Right cardiac atrium (tissue), 5 donors: ENCODE results near the gene VWCE. TPM values are rescaled to one million over a fixed set of nuclear protein-coding genes. Genes with fewer than 3 reads are reported as not detected.
"Not testable (repeated sequence)": the region's sequence is repeated elsewhere in the genome, so short reads cannot be mapped to it uniquely, and the experiment has no call there.

Experiments used
- ATAC-seq, 2 donors: fragments of 200-7000 bp; cut with Tn5 transposase; one replicate each; pipeline versions ENCODE4 v1.8.0 to v1.9.1; 2020; ENCODE audit warnings: moderate library complexity in 2 of 2, mild to moderate bottlenecking in 1 of 2
- DNase-seq, 3 donors: peaks; one replicate each; pipeline ENCODE4 v3.0.0-alpha.2; 2020
- H3K27ac ChIP-seq: one replicate; pipeline ENCODE4 v1.5.1; 2013; ENCODE audit warnings: mild to moderate bottlenecking, low read length, control low read depth, moderate library complexity
- H3K27me3 ChIP-seq: one replicate; pipeline ENCODE4 v1.6.1; 2013; ENCODE audit not compliant: control insufficient read depth, insufficient read depth
- H3K4me1 ChIP-seq: one replicate; pipeline ENCODE4 v1.6.1; 2013; ENCODE audit warnings: low read length; ENCODE audit not compliant: control insufficient read depth, insufficient read depth
- H3K4me3 ChIP-seq: one replicate; pipeline ENCODE4 v1.5.1; 2013; ENCODE audit warnings: low read length, control low read depth
- H3K9me3 ChIP-seq: one replicate; pipeline ENCODE4 v1.6.1; 2013; ENCODE audit warnings: low read length; ENCODE audit not compliant: control insufficient read depth
- whole genome bisulfite sequencing: extraction: QIAGEN DNeasy Blood & Tissue Kit; methylation state at CpG from one replicate; pipeline ENCODE4 v1.1.7; 2013; 5-methylcytosine and 5-hydroxymethylcytosine counted together
- intact Hi-C, 4 donors: fragments of 100-400 bp; cut with DNase I; formaldehyde crosslinking; loops; one replicate each; pipeline versions ENCODE4 v1.11.0 to v1.14.0; 2022 to 2023
- polyA plus RNA-seq: library from polyadenylated mRNA; stranded (reverse); fragments of 200-250 nt; gene quantifications from one replicate; pipeline ENCODE4 v1.2.3, GENCODE V29; 2013
- total RNA-seq, 4 donors: library from RNA; stranded (reverse); fragmentation: NEBNext Ultra II Directional; extraction: Animal tissue kit (Norgen Biotek cat#: 25700); gene quantifications; one replicate each; pipeline ENCODE4 v1.2.1, GENCODE V29; 2021
- donor health status: healthy with polysubstance abuse.
- donor health status: DM: no; HTN: yes; CAD: no.
- donor health status: DM: no; HTN: no; CAD: no.
- donor health status: DM: no; HTN: yes; CAD: no; lungs with severe emphysema.
- donor health status: DM: yes; HTN: yes; CAD: no.

The VWCE gene
- total and polyA plus RNA-seq, 5 donors = 0.70 to 2.2 (median 1.1) TPM

GRCh38 chr11:61226457-61227137 lies 68.5 kb downstream of the VWCE start:
- H3K9me3 ChIP-seq, H3K27me3 ChIP-seq, DNase-seq, intact Hi-C loops, H3K4me3 ChIP-seq, H3K4me1 ChIP-seq, H3K27ac ChIP-seq, ATAC-seq: not testable (repeated sequence)
- WGBS = no CpG with 5 or more reads among the region's 10 CpGs

- H3K27me3 ChIP-seq, DNase-seq, H3K27ac ChIP-seq, H3K9me3 ChIP-seq, H3K4me3 ChIP-seq, H3K4me1 ChIP-seq, intact Hi-C loops: not testable (repeated sequence)
- no CpG with 5 or more reads among the region's 5 CpGs for WGBS
- peak; percentile 34 to 39 for ATAC-seq
These were observed 72.4 kb downstream of the VWCE start for GRCh38 chr11:61222692-61223091.

- DNase-seq, ATAC-seq, H3K27me3 ChIP-seq, intact Hi-C loops, H3K4me1 ChIP-seq, H3K9me3 ChIP-seq, H3K27ac ChIP-seq, H3K4me3 ChIP-seq: not testable (repeated sequence)
- WGBS = no CpG with 5 or more reads among the region's 8 CpGs
These were observed 73.1 kb downstream of the VWCE start, which contains the start of gene PGA4 for GRCh38 chr11:61222047-61222446. Gene PGA4, plus strand, starts transcription at chr11:61222347. Its CDS starts 54 bp downstream, at chr11:61222401.

GRCh38 chr11:61219016-61219415 lies 76.1 kb downstream of the VWCE start:
- H3K4me3 ChIP-seq, H3K4me1 ChIP-seq, H3K9me3 ChIP-seq, DNase-seq, H3K27ac ChIP-seq, H3K27me3 ChIP-seq, ATAC-seq, intact Hi-C loops: not testable (repeated sequence)
- 91% methylated on average over 5 of the region's 5 CpGs for WGBS

GRCh38 chr11:61218306-61218705 lies 76.8 kb downstream of the VWCE start:
- ATAC-seq, H3K9me3 ChIP-seq, H3K27ac ChIP-seq, H3K4me3 ChIP-seq, H3K27me3 ChIP-seq, intact Hi-C loops, H3K4me1 ChIP-seq, DNase-seq: not testable (repeated sequence)
- no CpG with 5 or more reads among the region's 4 CpGs for WGBS

- intact Hi-C loops, H3K27me3 ChIP-seq, DNase-seq, H3K9me3 ChIP-seq, H3K4me3 ChIP-seq, H3K4me1 ChIP-seq, H3K27ac ChIP-seq, ATAC-seq: not testable (repeated sequence)
- no CpG with 5 or more reads among the region's 3 CpGs for WGBS
These were observed 81.3 kb downstream of the VWCE start for GRCh38 chr11:61213711-61214324.

- DNase-seq, H3K4me3 ChIP-seq, H3K9me3 ChIP-seq, H3K27me3 ChIP-seq, H3K4me1 ChIP-seq, H3K27ac ChIP-seq, intact Hi-C loops: not testable (repeated sequence)
- ATAC-seq = peak; percentile 56 to 69
- WGBS = no CpG with 5 or more reads among the region's 15 CpGs
These were observed 82.9 kb downstream of the VWCE start for GRCh38 chr11:61212202-61212601.

- H3K4me1 ChIP-seq, DNase-seq, H3K27ac ChIP-seq, H3K27me3 ChIP-seq, intact Hi-C loops, H3K4me3 ChIP-seq, H3K9me3 ChIP-seq: not testable (repeated sequence)
- ATAC-seq = peak in 1 of 2 donors; percentile 3
- WGBS = 58% methylated on average over 7 of the region's 10 CpGs
These were observed 83.7 kb downstream of the VWCE start for GRCh38 chr11:61211327-61211952.

- intact Hi-C loops, H3K27ac ChIP-seq, H3K4me3 ChIP-seq, H3K4me1 ChIP-seq, DNase-seq, H3K9me3 ChIP-seq, H3K27me3 ChIP-seq: not testable (repeated sequence)
- no CpG with 5 or more reads among the region's 6 CpGs for WGBS
- ATAC-seq = peak in 1 of 2 donors; percentile 4
These were observed 84.5 kb downstream of the VWCE start for GRCh38 chr11:61210629-61211028.
